NCI-H2227 treated with DMSO at 0.1 percent for 48 hours (cell line): Measurements from ENCODE around the gene ACOX1.
A peak's percentile ranks its signal among the peaks of the same experiment; 100 is the strongest.

Experiments used
- DNase-seq: peaks from one replicate; lab custom pipeline; 2025; lab: John Stamatoyannopoulos, UW

The ACOX1 gene

DNA sequence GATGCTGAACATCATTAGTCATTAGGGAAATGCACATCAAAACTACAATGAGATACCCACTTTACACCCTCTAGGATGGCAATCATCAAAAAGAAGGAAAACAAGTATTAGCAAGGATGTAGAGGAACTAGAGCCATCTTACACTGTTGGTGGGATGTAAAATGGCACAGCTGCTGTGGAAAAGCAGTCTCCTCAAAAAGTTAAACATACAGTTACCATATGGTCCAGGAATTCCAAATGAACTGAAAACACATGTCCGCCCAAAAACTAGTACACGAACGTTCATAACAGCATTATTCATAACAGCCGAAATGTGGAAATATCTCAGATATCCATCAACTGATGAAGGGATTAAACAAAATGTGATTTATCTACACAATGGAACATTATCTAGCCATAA lies 45.2 kb downstream of the ACOX1 start:
- no peak for DNase-seq

DNA sequence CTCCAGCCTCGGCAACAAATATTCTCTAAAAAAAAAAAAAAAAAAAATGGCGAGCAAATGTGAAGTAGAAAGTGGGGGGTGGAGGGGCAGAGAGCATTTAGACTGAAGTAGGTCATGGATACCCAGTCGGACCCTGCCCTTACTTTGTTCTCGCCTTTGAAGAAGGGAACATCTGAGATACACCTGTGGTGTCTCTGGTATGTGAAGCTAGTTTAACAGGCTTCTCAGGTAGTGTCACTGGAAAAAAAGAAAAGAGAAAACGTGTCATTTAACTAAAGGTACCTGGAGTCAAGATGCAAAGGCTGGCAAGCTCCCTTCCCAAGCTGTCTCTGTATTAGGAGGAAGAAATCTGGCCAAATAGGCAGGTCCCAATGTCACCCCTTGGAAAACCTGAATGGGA lies 46.1 kb downstream of the ACOX1 start:
- no peak for DNase-seq

DNA sequence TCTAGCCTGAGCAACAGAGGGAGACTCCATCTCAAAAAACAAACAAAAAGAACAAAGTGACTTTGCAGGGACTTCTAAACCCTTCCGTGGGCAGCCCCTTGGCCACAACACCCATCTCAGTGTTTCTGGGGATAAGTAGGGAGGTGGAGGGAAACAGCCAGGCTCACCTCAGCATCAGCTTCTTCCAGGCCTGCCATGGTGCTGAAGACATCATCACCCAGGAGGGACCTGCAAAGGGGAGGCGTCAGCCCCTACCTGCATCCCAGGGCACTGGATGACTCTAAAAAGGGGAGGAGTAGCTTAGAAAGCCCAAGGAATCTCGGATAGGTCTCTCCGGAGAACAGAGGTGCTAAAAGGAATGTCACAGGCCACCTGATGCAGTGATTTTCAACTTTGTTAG lies 47.9 kb downstream of the ACOX1 start:
- no peak for DNase-seq

DNA sequence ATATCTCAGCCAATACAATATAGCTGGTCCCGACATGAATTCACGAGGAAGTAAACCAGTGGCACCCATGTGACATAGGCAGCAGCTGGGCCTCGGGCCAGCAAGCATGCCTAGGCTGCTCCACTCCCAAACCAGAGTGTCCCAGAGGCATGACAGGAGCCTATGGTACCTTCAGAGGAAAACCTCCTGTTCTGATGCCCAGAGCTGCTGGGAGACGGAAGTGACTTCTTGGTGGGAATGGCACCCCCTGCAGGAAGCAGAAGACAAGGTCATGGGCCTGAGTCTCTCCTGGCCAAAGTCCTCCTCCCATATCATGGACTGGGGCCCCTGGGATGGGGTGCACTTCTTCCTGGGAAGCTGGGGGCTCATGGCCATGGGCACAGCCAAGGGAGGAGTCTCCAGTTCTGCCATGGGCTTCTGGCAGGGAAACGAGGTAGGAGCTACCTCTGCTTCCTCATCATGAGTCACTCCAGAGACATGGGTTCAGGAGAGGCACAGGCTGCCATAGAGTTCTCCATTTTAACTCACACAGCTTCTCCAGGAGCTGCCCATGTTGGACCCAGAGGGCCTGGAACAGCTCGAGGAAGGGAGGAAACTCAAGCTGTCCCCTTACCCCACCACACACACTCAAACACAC lies 51.6 kb downstream of the ACOX1 start:
- no peak for DNase-seq

DNA sequence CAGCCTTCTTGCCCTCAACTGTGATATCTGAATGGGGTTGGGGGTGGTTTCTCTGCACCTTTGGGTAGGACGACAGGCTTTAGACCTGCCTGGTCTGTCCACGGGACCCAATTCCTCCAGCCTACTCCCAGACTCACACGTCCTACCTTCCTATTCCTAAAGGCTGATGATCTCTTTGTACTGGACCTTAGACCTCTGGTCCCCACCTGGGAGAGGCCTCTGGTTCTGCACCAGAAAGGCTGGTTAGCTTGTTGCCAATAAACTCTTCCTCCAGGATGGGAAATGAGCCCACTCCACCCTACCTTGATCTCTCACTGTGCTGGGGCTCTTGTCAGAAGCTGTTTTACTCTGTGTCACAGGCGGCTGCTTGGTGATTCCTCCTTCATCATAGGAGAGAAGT lies 52.5 kb downstream of the ACOX1 start:
- DNase-seq = no peak

DNA sequence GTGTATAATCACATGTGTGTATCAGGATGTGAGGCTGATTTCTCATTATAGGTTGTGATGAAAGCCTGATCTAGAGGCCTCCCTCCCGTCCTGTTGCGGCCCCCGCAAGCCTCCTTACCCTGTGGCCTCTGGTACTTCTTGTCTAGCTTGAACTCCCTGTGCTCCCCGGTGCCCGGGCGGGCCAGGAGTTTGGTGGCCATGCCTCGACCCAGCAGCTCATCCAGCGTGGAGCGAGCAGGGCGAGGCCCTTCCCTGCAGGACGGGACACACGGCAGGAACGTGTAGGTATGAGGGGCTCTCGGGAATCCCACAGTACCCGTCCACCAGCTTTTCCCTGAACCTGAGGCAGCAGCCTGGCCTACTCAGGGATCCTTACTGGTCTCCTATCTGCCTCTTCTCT lies 53.1 kb downstream of the ACOX1 start:
- no peak for DNase-seq

DNA sequence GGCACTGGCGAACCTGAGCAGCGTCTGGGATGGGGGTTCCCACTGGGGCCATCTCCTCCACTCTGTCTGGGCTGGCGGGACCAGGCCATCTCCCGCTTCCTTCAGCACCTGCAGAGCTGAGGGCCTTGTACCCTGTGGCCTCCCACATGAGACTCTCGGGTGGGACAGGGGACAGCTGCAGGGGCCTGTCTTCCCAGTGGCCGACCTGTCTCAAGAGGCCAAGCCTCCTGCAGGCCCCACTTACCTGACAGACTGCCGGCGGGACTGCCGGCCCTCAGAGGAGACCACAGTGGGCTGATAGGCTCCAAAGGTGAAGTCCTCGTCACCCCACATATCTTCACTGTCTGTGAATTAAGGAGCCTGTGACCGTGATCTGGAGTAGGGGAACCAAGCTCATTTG lies 53.9 kb downstream of the ACOX1 start:
- no peak for DNase-seq

DNA sequence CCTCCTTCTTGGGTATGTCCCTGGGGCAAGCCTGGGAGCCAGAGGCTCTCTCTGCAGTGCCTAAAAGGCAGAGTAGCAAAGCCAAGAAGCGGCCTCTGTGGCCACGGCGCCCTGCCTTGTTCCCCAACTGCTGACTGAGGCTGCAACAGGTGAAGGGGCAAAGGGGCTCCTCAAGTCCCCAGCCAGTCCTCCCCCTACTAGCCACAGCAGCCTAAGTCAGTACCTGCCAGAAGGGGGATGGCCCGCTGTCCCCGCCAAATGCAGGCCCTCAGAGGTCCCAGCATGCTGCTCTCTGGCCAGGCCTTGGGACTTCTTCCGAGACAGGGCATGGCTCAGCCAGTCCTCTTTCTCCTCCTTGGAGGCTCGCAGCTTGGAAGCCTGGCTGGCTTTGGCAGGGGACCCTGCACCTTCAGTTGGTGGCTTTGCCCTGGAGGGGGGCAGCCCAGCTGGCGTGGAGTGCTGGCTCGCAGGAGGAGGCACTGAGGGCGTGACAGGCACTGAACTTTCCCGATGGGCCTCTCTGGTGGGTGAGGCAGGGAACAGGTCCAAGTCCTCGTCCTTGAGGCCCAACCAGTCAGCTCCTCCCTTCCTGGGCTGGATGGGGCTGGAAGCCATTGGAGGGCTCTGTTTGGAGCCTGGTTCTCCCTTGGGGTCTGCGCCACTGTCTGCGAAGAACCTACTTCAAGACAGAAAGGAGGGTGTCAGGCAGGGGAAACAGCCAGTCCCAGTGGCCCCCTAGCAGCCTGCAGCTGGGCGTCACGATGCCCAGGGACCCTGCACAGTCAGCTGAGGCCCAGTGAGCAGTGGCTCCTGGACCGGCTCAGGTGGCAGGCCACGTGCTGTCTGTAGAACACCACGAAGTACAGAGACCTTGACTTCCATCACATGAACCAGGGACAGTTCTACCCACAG lies 55.7 kb downstream of the ACOX1 start:
- no peak for DNase-seq

DNA sequence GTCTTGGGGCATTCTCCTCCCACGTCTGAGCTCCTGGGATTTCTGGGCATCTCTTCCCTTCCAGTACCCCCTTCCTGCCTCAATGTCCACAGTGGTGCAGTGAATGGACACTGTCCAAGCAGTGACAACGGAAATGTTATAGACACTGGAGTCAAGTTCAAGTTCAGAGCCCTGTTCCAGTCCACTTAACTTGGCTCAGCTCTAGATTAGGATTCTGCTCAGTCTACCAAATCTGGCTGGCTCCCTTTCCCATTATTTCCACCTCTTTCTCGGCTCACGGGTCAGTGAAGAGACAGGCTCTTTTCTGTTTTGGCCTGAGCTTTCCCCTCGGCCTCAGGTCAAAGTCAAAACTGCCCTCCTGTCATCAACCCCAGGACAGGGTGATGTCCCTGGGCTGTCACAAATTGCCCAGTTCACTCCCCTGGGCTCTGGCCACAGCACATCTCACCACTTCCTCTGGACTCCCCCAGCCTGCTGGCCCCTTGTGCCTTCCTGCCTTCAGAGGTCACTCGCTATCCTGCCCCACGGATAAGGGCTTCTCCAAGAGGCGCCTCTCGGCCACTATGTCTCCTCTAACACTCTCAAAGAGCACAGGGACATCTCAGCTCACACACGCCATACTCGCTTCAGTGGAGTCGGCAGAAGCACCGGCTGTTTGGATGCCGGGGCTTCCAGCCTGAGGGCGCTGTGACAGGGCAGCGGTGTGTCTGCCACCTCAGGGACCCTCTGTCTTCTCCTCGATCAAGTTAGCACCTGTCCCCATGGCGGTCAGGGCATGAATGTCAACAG lies 56.6 kb downstream of the ACOX1 start:
- DNase-seq = no peak

DNA sequence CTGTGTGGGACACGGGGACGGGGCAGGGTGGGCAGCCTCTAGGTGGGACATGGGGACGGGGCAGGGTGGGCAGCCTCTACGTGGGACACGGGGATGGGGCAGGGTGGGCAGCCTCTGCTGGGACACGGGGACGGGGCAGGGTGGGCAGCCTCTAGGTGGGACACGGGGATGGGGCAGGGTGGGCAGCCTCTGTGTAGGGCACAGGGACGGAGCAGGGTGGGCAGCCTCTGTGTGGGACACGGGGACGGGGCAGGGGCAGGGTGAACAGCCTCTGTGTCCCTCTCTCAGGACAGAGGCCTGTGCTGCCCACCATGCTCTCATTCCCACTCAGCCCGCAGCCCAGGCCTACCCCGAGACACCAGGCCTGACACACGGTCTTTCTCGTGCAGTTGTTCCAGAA lies 57.4 kb downstream of the ACOX1 start:
- DNase-seq = no peak

DNA sequence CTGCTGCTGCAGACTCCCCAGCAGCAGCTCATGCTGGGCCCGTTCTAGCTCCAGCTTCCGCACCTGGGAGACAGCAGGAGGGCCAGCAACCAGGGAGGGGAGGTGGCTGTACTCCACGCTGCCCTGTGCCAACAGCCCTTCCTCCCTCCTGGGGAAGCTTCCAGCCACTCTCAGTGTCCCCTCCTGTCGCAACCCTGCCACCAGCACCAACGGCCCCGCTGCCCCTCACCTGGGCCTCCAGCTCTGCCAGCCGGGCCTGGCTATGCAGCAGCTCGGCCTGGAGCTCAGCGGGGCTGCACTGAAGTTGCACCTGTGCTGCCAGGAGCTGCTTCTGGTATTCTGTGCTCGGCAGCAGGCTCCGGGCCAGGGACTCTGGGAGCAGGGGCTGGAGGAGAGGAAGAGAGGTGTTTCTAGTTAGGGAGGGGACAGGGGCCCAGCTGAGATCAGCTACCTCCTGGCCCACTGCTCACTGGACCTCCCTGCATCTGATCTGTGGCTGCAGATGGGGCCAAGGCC lies 58.9 kb downstream of the ACOX1 start:
- no peak for DNase-seq

DNA sequence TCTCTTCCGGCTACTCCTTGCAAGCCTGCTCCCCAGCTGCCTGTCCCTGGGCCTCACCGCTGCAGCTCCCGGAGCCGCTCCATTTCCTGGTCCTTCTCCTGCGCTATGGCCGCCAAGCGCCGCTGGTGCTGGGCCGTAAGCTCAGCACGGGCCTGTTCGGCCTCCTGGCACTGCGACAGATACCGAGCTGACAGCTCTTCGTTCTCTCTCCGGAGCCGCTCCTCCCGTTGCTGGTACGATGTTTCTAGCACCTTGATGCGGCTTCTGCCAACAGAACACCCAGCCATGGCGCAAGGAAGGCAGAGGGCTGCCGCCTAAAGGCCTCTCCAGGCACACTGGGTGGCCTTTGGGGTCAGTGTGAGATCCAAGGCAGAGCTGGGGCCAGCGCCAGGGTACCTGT lies 59.4 kb downstream of the ACOX1 start:
- no peak for DNase-seq

DNA sequence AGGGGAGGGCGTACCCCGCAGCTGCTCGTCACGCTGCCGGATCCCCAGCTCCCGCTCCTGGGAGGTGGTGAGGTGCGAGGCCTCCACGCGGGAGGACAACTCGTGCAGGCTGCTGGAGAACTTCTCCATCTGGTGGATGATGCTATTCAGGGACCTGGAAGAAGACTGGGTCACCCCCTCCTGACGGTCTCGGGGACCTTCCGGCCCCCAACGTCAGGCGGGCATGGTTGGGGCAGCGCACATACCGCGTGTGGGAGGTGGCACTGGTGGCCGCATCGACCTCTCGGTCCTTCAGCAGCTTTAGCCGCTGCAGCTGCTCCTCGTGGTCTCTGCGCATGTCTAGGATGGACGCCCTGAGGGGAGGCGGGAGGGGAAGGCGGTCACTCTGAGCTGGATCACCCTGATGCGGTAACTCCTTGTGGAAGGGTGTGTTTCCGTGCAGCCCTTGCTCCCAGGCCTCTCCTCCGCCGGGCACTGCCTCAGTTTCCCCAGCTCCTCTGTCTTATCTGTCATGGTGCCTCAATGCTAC lies 61.0 kb downstream of the ACOX1 start:
- DNase-seq = no peak

DNA sequence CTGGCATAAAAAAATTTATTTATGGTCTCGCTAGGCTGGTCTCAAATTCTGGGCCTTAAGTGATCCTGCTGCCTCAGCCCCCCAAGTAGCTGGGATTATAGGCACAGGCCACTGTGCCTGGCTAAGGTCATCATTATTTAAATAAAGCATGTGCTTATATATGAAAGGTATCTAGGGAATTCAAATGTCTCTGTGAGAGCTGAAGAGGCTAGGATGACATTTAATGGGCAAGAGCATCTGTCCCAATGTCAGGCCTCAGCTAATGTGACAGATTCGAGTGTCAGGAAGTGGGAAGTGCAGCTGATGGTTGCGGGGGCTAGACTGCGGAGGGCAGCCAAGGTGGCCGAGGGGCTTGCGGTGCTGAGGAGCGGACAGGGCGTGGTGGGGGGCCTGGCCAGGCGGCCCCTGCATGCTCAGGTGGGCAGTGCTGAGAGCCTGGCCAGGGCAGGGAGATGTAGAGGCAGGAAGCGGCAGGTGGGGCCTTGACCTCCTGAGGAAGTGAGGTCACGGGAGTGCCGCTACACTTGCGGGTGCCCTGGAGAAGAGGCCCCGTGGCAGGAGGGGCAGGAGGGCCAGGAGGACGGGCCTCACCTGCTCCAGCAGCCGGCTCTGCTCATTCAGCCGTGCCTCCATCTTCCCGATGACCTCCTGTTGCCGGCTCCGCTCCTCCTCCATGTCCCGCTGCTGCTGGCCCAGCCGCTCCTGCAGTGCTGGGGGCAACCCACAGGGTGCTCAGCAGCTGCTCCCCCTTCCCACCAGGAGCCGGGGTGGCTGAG lies 61.6 kb downstream of the ACOX1 start:
- DNase-seq = no peak

DNA sequence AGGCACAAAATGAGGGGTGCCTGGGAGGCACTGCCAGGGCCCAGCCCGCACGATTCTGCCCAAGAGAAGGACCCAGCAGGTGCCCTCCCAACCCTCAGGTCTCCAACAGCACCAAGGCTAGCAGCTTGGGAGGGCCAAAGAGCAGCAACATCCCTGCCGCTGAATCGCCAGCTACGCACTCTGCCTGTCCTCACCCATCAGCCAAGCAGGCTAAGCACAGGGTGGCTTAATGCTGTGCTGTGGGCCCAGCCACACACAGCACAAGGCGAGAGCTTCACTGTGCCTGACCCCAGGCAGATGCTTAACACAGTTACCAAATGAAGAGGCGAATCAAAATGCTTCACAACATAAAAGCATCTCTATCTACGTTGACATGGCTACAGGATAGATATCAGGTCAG lies 63.7 kb downstream of the ACOX1 start:
- no peak for DNase-seq

DNA sequence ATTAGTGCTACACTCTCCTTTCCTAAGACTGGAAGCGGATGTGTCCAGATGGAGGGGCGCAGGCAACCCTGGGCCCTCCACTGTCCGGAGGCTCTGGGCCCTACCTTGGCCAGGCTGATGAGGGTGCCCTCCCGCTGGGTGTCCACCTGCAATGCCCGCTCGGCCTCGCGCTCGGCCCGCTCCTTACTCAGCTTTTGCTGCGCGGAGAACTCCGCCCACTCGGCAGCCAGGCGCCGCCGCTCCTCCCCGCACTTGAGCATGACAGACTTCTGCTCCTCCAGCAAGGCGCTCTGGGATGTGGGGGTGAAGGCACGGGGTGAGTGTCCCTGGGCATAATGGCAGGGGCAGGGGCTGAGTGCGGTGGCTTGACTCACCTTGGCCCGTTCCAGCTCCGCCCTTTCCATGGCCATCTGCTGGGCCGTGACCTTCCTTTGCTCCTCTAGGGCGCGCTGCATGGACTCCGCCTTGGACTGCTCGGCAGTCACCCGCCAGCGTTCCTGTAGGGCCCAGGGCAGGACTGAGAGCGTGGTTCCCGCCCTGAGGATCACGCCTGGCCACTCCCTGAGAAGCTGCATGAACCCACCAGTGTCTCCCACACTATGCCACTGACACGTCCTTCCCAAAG lies 64.2 kb downstream of the ACOX1 start:
- DNase-seq = no peak

DNA sequence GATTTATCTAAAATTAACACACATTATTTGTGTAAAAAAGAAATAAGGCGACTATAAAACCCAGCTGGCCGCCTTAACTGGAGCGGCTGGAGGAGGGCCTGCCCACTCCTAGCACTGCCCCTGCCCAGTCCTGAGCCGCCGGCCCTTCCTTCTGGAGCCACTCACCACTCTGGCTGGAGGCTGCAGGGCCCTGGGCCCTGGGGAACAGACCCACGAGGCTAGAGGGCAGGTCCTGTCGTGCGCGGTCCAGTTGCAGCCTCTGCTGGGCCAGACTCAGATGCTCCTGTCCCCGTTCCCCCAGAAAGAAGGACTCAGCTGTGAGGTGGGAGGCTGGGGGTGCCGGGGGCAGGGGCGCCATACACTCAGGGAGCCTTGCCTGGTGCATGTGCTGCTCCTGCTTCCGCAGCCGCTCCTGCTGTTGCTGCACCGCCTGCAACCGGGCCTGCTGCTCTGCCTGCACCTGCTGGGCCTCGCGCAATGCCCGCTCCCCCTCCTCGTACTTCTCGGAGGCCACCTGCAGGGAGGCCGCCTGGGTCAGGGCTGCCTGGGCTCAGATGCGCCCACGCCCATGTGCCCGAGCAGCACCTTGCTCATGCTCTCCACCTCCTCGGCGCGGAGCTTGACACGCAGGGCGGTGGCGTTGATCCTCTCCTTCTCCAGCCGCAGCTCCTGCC lies 65.3 kb downstream of the ACOX1 start:
- DNase-seq = no peak

DNA sequence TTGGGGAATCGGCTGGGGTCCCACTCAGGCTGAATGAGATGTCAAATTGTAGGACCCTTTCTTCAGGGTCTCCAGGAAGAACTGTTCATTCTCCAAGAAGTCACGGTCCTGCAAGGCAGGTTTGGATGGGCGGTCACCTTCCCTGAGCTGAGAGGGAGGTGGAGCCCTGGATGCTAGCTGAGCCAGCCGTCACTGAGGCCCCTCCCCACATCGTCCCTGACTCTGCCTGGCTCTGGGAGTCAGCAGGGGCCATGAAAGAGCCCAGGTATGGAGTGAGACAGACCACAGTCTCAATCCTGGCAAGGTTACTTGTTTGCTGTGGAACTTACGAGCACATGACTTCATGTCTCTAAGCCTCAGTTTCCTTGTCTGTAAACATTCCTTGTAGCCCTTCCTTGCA lies 68.3 kb downstream of the ACOX1 start:
- no peak for DNase-seq

DNA sequence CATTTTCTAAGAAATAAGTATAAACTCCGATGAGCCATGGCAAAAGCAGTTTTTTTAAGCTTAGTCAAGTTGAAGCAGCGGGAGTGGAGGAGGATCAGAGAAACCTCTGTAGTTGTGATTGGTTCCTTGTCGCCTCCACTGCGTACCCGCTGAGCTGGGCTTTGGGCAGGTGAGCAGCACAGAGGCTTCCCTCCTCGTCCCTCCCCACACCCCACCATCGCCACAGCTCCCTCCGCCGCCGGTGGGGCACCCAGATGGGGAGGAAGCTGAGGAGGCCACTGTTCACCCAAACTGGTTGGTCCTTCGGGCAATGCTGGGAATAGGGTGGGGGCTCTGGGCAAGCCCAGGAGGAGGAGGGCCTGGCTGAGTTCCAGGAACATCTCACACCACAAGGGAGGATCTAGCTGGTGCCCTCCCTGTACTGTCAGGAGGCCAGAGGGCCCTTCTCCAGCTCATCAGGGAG lies 69.1 kb downstream of the ACOX1 start:
- peak; percentile 30 for DNase-seq

DNA sequence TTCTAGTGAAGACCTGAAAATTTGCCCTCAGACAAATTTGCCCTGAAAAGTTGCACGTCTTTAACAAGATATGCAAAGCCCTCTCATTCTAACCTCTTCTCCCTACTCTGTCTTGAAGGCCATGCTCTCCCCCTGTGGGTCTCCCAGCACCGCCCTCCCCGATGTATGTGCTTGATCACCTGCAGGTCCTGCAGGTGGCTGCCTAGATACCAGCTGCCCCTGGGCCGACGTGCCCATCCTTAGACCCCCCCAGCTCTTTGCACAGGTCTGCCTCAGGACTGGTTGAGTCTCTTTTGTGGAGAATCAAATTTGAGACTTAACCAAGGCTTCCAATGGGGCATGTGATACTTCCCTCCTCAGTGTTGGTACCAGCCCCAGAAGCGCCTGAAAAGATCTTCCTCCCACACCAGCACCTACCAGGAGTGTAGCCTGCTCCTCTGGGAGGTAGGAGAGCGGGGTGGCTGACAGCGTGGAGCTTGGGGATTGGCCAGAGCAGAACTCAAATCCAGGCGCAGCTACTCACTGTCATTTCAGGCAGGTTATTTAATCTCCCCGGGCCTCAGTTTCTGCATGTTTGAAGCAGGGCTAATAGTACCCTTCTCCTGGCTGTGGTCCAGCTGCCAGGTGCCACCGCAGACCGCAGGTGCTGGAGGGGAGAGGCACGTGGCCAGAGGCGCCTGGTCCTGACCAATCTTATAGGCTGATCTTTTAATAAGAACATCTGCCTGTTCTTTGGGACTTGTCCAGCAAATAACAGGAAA lies 69.7 kb downstream of the ACOX1 start:
- no peak for DNase-seq
